K562 (cell line): ENCODE data around the gene RNASET2. TPM values are rescaled to one million over a fixed set of nuclear protein-coding genes. Genes with fewer than 3 reads are reported as not detected.

ENCODE experiments used
- ATAC-seq: fragments of 200-7000 bp; cut with Tn5 transposase; 3 replicates; pipeline ENCODE4 v1.9.1; 2020; ENCODE audit warnings: moderate library complexity
- BruUV-seq: library from RNA; stranded (reverse); fragments of 400-500 nt; replicated peaks from 2 replicates; lab custom pipeline; 2021; lab: Mats Ljungman, UMichigan
- CTCF ChIA-PET: fragments of 300-600 bp; formaldehyde crosslinking; extraction: SDS; loops from one replicate; lab custom pipeline; 2021; ENCODE audit warnings: low intra/inter-chr PET ratio; lab: Yijun Ruan, JAX
- POLR2A ChIA-PET: fragments of 300-600, 350-650 bp; sonication (Branson Sonifier 250); formaldehyde crosslinking; extraction: SDS; loops from one replicate; lab custom pipeline; 2021; ENCODE audit warnings: antibody characterized with exemption, inconsistent platforms; lab: Yijun Ruan, JAX
- DNase-seq, 4 experiments: peaks; one replicate each; pipeline versions ENCODE4 v3.0.0 to v3.0.0-alpha.2; 2011 to 2018; ENCODE audit warnings: low spot score in 3 of 4, mixed read lengths in 3 of 4; ENCODE audit errors: extremely low read depth in 1 of 4
- FAIRE-seq: peaks from 2 replicates; lab custom pipeline; 2011; peaks lifted over from hg19 to GRCh38; lab: Jason Lieb, UNC
- H2AFZ ChIP-seq: 2 replicates; pipeline ENCODE4 v1.6.0; 2011; ENCODE audit warnings: low read depth, low read length, control low read depth, inconsistent platforms
- H3K27ac ChIP-seq: fragments of 200-600 bp; 3 replicates; pipeline ENCODE4 v1.8.0; 2011; ENCODE audit warnings: low read depth, mild to moderate bottlenecking, control low read depth, inconsistent platforms, low read length, moderate library complexity, mixed read lengths; ENCODE audit errors: extremely low read depth
- H3K27me3 ChIP-seq, 2 experiments: fragments of 300-600 bp in 1 of 2; 2 replicates in 1 of 2; 3 replicates in 1 of 2; pipeline versions ENCODE4 v1.6.0 to v1.8.0; 2011; ENCODE audit warnings: inconsistent platforms in 2 of 2, low read length in 2 of 2, mild to moderate bottlenecking in 1 of 2, mixed read lengths in 1 of 2, moderate library complexity in 1 of 2; ENCODE audit not compliant: control insufficient read depth in 2 of 2, insufficient read depth in 2 of 2
- H3K36me3 ChIP-seq: fragments of 300-600 bp; 3 replicates; pipeline ENCODE4 v1.8.0; 2011; ENCODE audit warnings: mild to moderate bottlenecking, low read length, inconsistent platforms; ENCODE audit not compliant: control insufficient read depth, insufficient read depth
- H3K4me1 ChIP-seq, 2 experiments: fragments of 200-600 bp in 1 of 2; replicated peaks in 1 of 2; 2 replicates in 1 of 2; 3 replicates in 1 of 2; pipeline versions ENCODE4 v1.5.1 to v1.8.0; 2011; ENCODE audit warnings: inconsistent platforms in 2 of 2, low read length in 2 of 2, mild to moderate bottlenecking in 1 of 2, mixed read lengths in 1 of 2, moderate library complexity in 1 of 2; ENCODE audit not compliant: control insufficient read depth in 2 of 2, insufficient read depth in 2 of 2
- H3K4me2 ChIP-seq: 2 replicates; pipeline ENCODE4 v1.6.1; 2011; ENCODE audit warnings: low read length, control low read depth, inconsistent platforms, mixed read lengths; ENCODE audit not compliant: insufficient read depth
- H3K4me3 ChIP-seq: fragments of 200-600 bp; sonication (generic), shearing (Covaris generic); 2 replicates; pipeline ENCODE4 v1.5.1; 2016; ENCODE audit warnings: control low read depth, inconsistent platforms
- H3K79me2 ChIP-seq: fragments of 200-600 bp; 3 replicates; pipeline ENCODE4 v1.8.0; 2011; ENCODE audit warnings: low read length, inconsistent platforms; ENCODE audit not compliant: control insufficient read depth, insufficient read depth
- H3K9ac ChIP-seq, 2 experiments: 2 replicates each; pipeline versions ENCODE4 v1.6.0 to v1.6.1; 2011; ENCODE audit warnings: low read depth in 2 of 2, low read length in 2 of 2, control low read depth in 1 of 2, inconsistent platforms in 1 of 2, mild to moderate bottlenecking in 1 of 2, mixed read lengths in 1 of 2; ENCODE audit not compliant: insufficient read depth in 1 of 2
- H3K9me1 ChIP-seq: one replicate; pipeline ENCODE4 v1.6.0; 2011; ENCODE audit warnings: inconsistent platforms, mild to moderate bottlenecking, low read length, moderate library complexity; ENCODE audit not compliant: control insufficient read depth, insufficient read depth
- H3K9me3 ChIP-seq: replicated peaks from 2 replicates; pipeline ENCODE4 v1.5.1; 2011; ENCODE audit warnings: low read depth, low read length, inconsistent platforms; ENCODE audit not compliant: control insufficient read depth, insufficient read depth
- H4K20me1 ChIP-seq: replicated peaks from 2 replicates; pipeline ENCODE4 v1.6.1; 2011; ENCODE audit warnings: low read length, inconsistent platforms, mixed read lengths; ENCODE audit not compliant: control insufficient read depth, insufficient read depth
- EGR1 ChIP-seq: fragments of 450-650 bp; conservative IDR thresholded peaks from 2 replicates; pipeline ENCODE4 v1.6.1; 2017; ENCODE audit warnings: mild to moderate bottlenecking
- SAFB ChIP-seq: fragments of 200-400 bp; formaldehyde crosslinking; IDR thresholded peaks from 2 replicates; pipeline ENCODE4 v1.6.1; 2017; ENCODE audit warnings: low read depth, low read length, borderline replicate concordance
- SAP30 ChIP-seq: fragments of 200-600 bp; sonication (generic); IDR thresholded peaks from 2 replicates; pipeline ENCODE4 v1.6.1; 2012; ENCODE audit warnings: borderline replicate concordance, low read depth, mild to moderate bottlenecking, moderate library complexity, low read length, control low read depth, inconsistent platforms; ENCODE audit not compliant: insufficient read depth, poor library complexity, severe bottlenecking
- ZNF431 ChIP-seq: sonication (generic); formaldehyde crosslinking; IDR thresholded peaks from 2 replicates; pipeline ENCODE4 v1.8.0; 2022; ENCODE audit warnings: mild to moderate bottlenecking, missing genetic modification reagents
- WGBS: fragments of 100-300 bp; shearing (Covaris generic); methylation state at CpG from one replicate; pipeline ENCODE4 v1.1.6; 2016; ENCODE audit warnings: low coverage, mixed read lengths; ENCODE audit not compliant: insufficient coverage; ENCODE audit errors: missing lambda C conversion rate; 5-methylcytosine and 5-hydroxymethylcytosine counted together
- in situ Hi-C: fragments of 300-500 bp; cut with MboI; formaldehyde crosslinking; loops from 4 replicates; pipeline ENCODE4 v1.15.0; 2018; ENCODE audit warnings: inconsistent platforms, mixed read lengths
- intact Hi-C: fragments of 100-400 bp; cut with micrococcal nuclease; formaldehyde crosslinking; loops from 2 replicates; pipeline ENCODE4 v1.14.2; 2022
- polyA plus RNA-seq, 8 experiments: library from polyadenylated mRNA; depleted of rRNA in 4 of 8; stranded (reverse) in 5 of 8; unstranded in 3 of 8; fragments of >200 nt; fragmentation: Nextera tagmentation in 2 of 8; fragmentation: Illumina TruSeq in 1 of 8; extraction: Ambion mirVana in 2 of 8; extraction: Trizol in 1 of 8; gene quantifications; 2 replicates each; pipeline versions ENCODE4 v1.2.1 to v1.2.3, GENCODE V29; 2011 to 2014; ENCODE audit warnings: inconsistent platforms in 1 of 8, missing spikeins in 1 of 8
- total RNA-seq, 7 experiments: library from RNA; depleted of rRNA in 6 of 7; stranded (reverse); fragments of >200 nt in 6 of 7; fragmentation: Illumina TruSeq in 2 of 7; extraction: Trizol in 2 of 7; gene quantifications; 2 replicates each; pipeline versions ENCODE4 v1.2.1 to v1.2.3, GENCODE V29; 2011 to 2021; ENCODE audit warnings: low replicate concordance in 1 of 7
- TF ChIP-seq, protein P1 (sequence below): sonication (generic); formaldehyde crosslinking; IDR thresholded peaks from 2 replicates; pipeline ENCODE4 v1.8.0; 2022; ENCODE audit warnings: mild to moderate bottlenecking, missing genetic modification reagents, borderline replicate concordance
- TF ChIP-seq, protein P2 (sequence below), 2 experiments: fragments of 250-450 bp in 1 of 2; fragments of 450-650 bp in 1 of 2; sonication (Bioruptor Pico) in 1 of 2; IDR thresholded peaks; 2 replicates each; pipeline versions ENCODE4 v1.6.1 to v1.8.0; 2016 to 2021; ENCODE audit warnings: mild to moderate bottlenecking in 2 of 2, moderate library complexity in 2 of 2, missing compliant biosample characterization in 1 of 2, missing genetic modification characterization in 1 of 2
- TF ChIP-seq, protein P3 (sequence below): sonication (generic); formaldehyde crosslinking; IDR thresholded peaks from 2 replicates; pipeline ENCODE4 v1.8.0; 2022; ENCODE audit warnings: mild to moderate bottlenecking, missing genetic modification reagents

The RNASET2 gene
- total and polyA plus RNA-seq, 9 of the 15 experiments (the other 6 are each of a cell fraction or from before 2014, with no cell fraction given), result 7.4 to 141 (median 91.3) TPM

DNA sequence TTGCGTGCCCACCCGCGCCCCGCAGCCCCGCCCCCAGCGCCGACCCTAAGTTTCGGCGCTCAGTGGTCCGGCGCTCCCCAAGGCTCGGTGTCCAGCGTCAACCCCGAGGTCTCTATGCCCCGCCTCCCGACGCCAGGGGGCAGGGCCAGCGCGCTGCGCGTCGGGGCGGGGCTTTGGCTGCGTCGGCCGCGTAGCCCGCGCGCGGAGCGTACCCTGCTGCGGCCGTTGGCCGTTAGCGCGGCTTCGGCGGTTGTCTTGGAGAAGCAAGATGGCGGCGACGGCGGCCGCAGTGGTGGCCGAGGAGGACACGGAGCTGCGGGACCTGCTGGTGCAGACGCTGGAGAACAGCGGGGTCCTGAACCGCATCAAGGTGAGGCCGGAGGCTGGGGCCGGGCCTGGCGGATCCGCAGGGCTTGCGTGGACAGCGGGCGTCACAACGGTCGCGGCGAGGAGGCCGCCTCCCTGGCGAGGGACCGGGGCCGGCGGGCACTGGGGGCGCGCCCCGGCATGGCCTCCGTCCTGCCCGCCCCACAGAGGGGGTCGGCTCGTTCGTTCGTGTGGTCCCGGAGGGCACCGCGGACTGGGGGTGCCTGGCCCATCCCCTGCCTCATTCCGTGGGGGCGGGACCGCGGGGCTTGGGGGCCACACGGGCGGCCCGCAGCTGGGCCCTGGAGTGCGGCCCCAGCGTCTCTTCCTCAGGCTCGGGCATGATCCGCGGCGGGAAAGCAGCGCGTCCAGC is 43.0 kb upstream of the RNASET2 start, which contains the start of gene CEP43 (continued):
- TF ChIP-seq, protein P1, sequence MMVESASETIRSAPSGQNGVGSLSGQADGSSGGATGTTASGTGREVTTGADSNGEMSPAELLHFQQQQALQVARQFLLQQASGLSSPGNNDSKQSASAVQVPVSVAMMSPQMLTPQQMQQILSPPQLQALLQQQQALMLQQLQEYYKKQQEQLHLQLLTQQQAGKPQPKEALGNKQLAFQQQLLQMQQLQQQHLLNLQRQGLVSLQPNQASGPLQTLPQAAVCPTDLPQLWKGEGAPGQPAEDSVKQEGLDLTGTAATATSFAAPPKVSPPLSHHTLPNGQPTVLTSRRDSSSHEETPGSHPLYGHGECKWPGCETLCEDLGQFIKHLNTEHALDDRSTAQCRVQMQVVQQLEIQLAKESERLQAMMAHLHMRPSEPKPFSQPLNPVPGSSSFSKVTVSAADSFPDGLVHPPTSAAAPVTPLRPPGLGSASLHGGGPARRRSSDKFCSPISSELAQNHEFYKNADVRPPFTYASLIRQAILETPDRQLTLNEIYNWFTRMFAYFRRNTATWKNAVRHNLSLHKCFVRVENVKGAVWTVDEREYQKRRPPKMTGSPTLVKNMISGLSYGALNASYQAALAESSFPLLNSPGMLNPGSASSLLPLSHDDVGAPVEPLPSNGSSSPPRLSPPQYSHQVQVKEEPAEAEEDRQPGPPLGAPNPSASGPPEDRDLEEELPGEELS, result peak; percentile 71; the same call in 1 of the 2 replicates

DNA sequence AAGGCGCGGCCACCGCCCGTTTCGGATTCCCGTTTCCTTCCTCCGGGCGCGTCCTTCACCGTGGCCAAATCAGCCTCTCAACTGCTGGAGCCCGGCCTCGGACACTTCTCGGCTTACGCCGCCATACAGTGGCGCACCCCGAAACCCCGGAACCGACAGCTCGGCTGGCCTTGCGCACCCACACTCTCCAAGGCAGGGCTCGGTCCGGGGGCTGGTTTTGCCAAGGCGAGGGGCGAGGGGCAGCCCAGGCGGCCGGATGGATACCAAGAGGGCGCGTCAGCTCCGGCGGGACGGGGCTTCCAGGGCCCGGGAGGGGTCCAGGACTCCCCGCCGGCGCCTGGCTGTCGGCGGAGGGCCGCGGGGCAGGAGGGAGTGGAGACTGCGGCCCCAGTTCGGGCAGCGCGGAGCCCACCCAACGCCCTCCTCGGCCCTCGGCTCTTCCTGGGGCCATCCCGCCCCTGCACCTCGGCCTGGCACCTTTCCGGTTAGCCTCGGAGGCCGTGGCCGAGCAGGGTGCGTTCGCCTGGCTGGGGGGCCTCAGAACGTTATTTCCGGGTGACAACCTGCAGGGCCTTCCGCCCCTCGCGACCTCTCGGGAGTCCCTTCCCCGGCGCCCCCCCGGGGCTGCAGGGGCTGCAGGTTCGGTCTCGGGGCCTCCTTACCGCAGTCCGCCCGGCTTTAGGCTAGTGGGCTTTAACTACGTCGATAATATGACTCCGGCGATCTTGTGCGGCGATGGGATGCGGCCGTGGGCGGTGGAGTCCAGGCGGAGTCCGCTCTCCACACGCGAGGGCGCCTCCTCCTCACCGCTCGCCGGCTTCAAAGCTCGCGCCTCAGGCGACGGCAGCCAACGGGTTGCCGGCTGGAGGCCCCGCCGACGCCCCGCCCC is 42.1 kb upstream of the RNASET2 start:
- no peak for FAIRE-seq
- H3K4me2 ChIP-seq, result peak overlapping the region; percentile 85
- intact Hi-C loops (loop anchor here (2.0 to 5.0 kb wide), 3 partner anchors 42 to 144 kb away; partner anchors contain the start of gene RNASET2), in situ Hi-C loops (no loop called here)
- peaks cover 20 to 30% of the 10 kb centered on the region in 2 experiments; a peak in 4 of 5 replicates for H3K4me1 ChIP-seq
- WGBS, result under 1% methylated on average over 56 of the region's 96 CpGs
- no peaks in the 10 kb centered on the region for H3K9me3 ChIP-seq
- no peaks in the 10 kb centered on the region for H3K9me1 ChIP-seq
- CTCF ChIA-PET, result no interaction called here
- BruUV-seq, result TSS peak; percentile 35
- H3K36me3 ChIP-seq, result peaks cover 68% of the 10 kb centered on the region
- peak; percentile 88 for ATAC-seq
- H3K4me3 ChIP-seq, result peak overlapping the region; percentile 95
- H3K9ac ChIP-seq, result peak overlapping the region; percentile 82 to 96
- POLR2A ChIA-PET, result interaction anchor here (0.6 to 2.5 kb wide), 8 partner anchors 10 to 80 kb away, joined by 3 to 8 read pairs (median 3); no protein-coding TSS in a partner anchor
- peaks cover 6% of the 10 kb centered on the region for H4K20me1 ChIP-seq
- H3K27me3 ChIP-seq, result no peaks in the 10 kb centered on the region
- DNase-seq, result peak; percentile 24 to 45 (median 42)
- peak overlapping the region; percentile 81 for H2AFZ ChIP-seq
- peaks cover 93% of the 10 kb centered on the region for H3K79me2 ChIP-seq
- peak overlapping the region; percentile 87 for H3K27ac ChIP-seq
- TF ChIP-seq, protein P2, sequence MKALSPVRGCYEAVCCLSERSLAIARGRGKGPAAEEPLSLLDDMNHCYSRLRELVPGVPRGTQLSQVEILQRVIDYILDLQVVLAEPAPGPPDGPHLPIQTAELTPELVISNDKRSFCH (CRISPR knock-in tag; IDR thresholded peaks at IDR 0.05), result no peak
- TF ChIP-seq, protein P2 (tag; IDR thresholded peaks at IDR 0.05), result peak; percentile 48; the same call in 1 of the 2 replicates
- TF ChIP-seq SAFB (0 out of 2 replicates have a peak, but pooled peaks have one; percentile 9), SAP30 (peak; percentile 97), EGR1 (peak; percentile 92), ZNF431 (CRISPR knock-in tag) (0 out of 2 replicates have a peak, but pooled peaks have one; percentile 13)
- TF ChIP-seq, protein P3, sequence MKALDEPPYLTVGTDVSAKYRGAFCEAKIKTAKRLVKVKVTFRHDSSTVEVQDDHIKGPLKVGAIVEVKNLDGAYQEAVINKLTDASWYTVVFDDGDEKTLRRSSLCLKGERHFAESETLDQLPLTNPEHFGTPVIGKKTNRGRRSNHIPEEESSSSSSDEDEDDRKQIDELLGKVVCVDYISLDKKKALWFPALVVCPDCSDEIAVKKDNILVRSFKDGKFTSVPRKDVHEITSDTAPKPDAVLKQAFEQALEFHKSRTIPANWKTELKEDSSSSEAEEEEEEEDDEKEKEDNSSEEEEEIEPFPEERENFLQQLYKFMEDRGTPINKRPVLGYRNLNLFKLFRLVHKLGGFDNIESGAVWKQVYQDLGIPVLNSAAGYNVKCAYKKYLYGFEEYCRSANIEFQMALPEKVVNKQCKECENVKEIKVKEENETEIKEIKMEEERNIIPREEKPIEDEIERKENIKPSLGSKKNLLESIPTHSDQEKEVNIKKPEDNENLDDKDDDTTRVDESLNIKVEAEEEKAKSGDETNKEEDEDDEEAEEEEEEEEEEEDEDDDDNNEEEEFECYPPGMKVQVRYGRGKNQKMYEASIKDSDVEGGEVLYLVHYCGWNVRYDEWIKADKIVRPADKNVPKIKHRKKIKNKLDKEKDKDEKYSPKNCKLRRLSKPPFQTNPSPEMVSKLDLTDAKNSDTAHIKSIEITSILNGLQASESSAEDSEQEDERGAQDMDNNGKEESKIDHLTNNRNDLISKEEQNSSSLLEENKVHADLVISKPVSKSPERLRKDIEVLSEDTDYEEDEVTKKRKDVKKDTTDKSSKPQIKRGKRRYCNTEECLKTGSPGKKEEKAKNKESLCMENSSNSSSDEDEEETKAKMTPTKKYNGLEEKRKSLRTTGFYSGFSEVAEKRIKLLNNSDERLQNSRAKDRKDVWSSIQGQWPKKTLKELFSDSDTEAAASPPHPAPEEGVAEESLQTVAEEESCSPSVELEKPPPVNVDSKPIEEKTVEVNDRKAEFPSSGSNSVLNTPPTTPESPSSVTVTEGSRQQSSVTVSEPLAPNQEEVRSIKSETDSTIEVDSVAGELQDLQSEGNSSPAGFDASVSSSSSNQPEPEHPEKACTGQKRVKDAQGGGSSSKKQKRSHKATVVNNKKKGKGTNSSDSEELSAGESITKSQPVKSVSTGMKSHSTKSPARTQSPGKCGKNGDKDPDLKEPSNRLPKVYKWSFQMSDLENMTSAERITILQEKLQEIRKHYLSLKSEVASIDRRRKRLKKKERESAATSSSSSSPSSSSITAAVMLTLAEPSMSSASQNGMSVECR (CRISPR knock-in tag), result peak; percentile 91
